Measurements from ENCODE around the gene DNAJC25. TPM values are rescaled to one million over a fixed set of nuclear protein-coding genes. Genes with fewer than 3 reads are reported as not detected.

The DNAJC25 gene
- 5.4 and 6.5 TPM in 2 replicates for total RNA-seq
- long read RNA-seq, partial matches to known transcripts, result 1 of 3 reads
- long read RNA-seq, other reads (novel, unspliced or antisense), result 1 of 3 reads

DNA sequence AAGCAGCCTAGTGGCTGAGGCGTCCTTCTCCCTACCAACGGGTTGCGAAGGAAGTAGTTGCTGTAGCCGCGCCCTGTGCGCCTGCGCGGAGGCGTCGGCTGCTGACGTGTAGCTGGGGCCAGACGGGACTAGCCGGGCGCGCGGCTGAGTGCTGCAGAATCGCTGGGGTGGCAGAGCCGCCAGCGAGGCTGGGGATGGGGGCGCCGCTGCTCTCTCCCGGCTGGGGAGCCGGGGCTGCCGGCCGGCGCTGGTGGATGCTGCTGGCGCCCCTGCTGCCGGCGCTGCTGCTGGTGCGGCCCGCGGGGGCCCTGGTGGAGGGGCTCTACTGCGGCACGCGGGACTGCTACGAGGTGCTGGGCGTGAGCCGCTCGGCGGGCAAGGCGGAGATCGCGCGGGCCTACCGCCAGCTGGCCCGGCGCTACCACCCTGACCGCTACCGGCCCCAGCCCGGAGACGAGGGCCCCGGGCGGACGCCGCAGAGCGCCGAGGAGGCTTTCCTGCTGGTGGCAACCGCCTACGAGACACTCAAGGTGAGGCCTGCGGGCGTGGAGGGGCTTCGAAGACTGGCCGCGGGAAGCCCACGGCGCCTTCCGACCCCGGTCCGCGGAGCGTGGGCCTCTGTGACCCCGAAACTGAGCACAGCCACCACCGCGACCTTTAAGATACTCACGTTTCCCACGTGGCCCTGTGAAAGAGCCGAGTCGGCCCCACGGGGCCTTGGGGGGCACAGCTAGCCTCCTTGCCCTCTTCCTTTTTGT lies at the start of gene DNAJC25:
Gene DNAJC25, plus strand, starts transcription at position 121 of the 758 bp plus-strand sequence. Its CDS starts 74 bp downstream, at position 195.
- DNase-seq (ENCODE audit: extremely low spot score, unreplicated experiment), result peak; percentile 99
- TF ChIP-seq CTCF (IDR thresholded peaks at IDR 0.05), result peak; percentile 1
- Mint-ChIP-seq H3K27ac (ENCODE audit: unreplicated experiment) (peak within 1 kb of the TSS; percentile 83), H3K4me3 (ENCODE audit: unreplicated experiment) (peak within 1 kb of the TSS; percentile 99), H3K4me1 (ENCODE audit: unreplicated experiment) (peaks cover 29% of the 10 kb centered on the region), H3K27me3 (ENCODE audit: unreplicated experiment) (no peaks in the 10 kb centered on the region), H3K36me3 (ENCODE audit: unreplicated experiment) (no peaks in the 10 kb centered on the region), H3K9me3 (ENCODE audit: unreplicated experiment) (no peaks in the 10 kb centered on the region)

DNA sequence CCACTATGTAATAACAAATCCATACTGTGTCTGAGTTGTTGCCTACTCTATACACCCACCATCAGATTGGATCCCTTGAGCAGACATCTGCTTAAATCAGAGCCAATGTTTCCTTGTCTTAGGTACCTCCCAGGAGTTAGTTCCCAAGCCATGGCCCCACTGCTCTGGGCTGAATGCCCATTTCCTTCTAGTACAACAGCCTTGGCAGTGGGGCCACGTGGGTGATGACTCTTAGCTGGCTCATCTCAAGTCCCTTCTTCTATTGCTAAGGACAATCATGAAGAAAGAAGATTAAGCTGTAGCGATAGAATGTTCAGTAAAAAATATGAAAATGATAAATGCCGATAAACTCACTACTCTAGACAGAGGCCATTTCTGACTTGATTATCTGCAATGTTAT lies 48.2 kb upstream of the DNAJC25 start:
- TF ChIP-seq CTCF (IDR thresholded peaks at IDR 0.05), result no peak
- H3K4me3 Mint-ChIP-seq (ENCODE audit: unreplicated experiment), result no peak overlapping the region
- DNase-seq (ENCODE audit: extremely low spot score, unreplicated experiment), result no peak
- H3K27me3 Mint-ChIP-seq (ENCODE audit: unreplicated experiment), result no peaks in the 10 kb centered on the region
- H3K36me3 Mint-ChIP-seq (ENCODE audit: unreplicated experiment), result peaks cover 23% of the 10 kb centered on the region
- no peaks in the 10 kb centered on the region for H3K9me3 Mint-ChIP-seq (ENCODE audit: unreplicated experiment)
- no peaks in the 10 kb centered on the region for H3K4me1 Mint-ChIP-seq (ENCODE audit: unreplicated experiment)
- no peak overlapping the region for H3K27ac Mint-ChIP-seq (ENCODE audit: unreplicated experiment)

- Mint-ChIP-seq H3K4me3 (ENCODE audit: unreplicated experiment) (no peak overlapping the region), H3K9me3 (ENCODE audit: unreplicated experiment) (no peaks in the 10 kb centered on the region), H3K27ac (ENCODE audit: unreplicated experiment) (no peak overlapping the region), H3K27me3 (ENCODE audit: unreplicated experiment) (no peaks in the 10 kb centered on the region), H3K36me3 (ENCODE audit: unreplicated experiment) (peaks cover 7% of the 10 kb centered on the region), H3K4me1 (ENCODE audit: unreplicated experiment) (no peaks in the 10 kb centered on the region)
- TF ChIP-seq CTCF (IDR thresholded peaks at IDR 0.05), result no peak
- DNase-seq (ENCODE audit: extremely low spot score, unreplicated experiment), result no peak
Observed at GRCh38 chr9:111586378-111586777, 44.8 kb upstream of the DNAJC25 start.

DNA sequence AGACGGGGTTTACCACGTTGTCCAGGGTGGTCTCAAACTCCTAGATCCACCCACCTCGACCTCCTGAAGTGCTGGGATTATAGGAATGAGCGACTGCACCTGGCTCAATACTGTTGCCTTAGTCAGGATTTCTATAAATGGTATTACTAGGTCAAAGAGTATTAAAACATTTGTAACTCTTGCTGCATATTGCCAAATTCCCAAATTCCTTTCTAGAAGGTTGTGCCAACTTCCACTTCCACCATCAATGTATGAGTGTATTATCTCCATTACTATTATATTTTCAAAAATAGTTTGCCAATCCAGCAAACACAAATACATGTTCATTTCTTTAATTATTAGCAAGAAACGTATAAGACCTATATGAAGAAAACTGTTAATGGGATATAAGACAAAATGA lies 42.3 kb upstream of the DNAJC25 start:
- peaks cover 15% of the 10 kb centered on the region for H3K36me3 Mint-ChIP-seq (ENCODE audit: unreplicated experiment)
- no peak for DNase-seq (ENCODE audit: extremely low spot score, unreplicated experiment)
- H3K9me3 Mint-ChIP-seq (ENCODE audit: unreplicated experiment), result no peaks in the 10 kb centered on the region
- H3K4me1 Mint-ChIP-seq (ENCODE audit: unreplicated experiment), result no peaks in the 10 kb centered on the region
- no peak for TF ChIP-seq CTCF (IDR thresholded peaks at IDR 0.05)
- no peak overlapping the region for H3K4me3 Mint-ChIP-seq (ENCODE audit: unreplicated experiment)
- H3K27ac Mint-ChIP-seq (ENCODE audit: unreplicated experiment), result no peak overlapping the region
- H3K27me3 Mint-ChIP-seq (ENCODE audit: unreplicated experiment), result no peaks in the 10 kb centered on the region

DNA sequence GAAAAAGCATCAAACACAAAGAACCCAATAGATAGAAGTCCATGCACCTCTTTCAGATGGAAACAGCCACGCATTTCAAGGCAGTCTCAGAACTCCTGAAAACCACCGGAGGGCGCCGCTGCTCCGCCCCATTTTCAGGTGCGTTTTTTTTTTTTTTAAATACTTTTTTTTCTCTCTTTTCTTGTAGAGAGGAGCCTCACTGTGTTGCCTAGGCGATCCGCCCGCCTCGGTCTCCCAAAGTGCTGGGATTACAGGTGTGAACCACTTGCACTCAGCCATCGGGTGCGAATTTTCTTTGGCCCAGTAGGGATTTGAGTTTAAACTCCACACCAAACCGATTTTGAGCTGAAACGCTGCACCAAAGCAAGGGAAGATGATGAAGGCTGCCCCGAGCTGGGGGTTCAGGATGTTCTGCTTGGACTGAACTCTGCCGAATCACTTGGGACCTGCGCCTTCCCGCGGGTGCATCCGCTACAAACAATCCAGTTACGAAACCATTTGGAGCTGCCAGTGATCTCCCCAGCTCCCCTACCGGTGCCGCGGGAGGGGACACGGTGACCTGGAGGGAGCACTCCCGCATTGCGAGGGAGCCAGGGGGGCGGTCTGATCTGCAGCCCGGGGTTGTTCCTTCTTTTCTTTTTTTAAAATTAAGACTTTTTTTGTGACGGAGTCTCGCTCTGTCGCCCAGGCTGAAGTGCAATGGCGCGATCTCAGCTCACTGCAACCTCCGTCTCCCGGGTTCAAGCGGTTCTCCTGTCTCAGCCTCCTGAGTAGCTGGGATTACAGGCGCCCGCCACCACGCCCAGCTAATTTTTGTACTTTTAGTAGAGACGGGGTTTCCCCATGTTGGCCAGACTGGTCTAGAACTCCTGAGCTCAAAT lies 33.0 kb upstream of the DNAJC25 start:
- peaks cover 13% of the 10 kb centered on the region for H3K36me3 Mint-ChIP-seq (ENCODE audit: unreplicated experiment)
- no peak for DNase-seq (ENCODE audit: extremely low spot score, unreplicated experiment)
- peaks cover 19% of the 10 kb centered on the region for H3K4me1 Mint-ChIP-seq (ENCODE audit: unreplicated experiment)
- H3K9me3 Mint-ChIP-seq (ENCODE audit: unreplicated experiment), result peaks cover 6% of the 10 kb centered on the region
- TF ChIP-seq CTCF (IDR thresholded peaks at IDR 0.05), result peak; percentile 66
- H3K27ac Mint-ChIP-seq (ENCODE audit: unreplicated experiment), result peak overlapping the region; percentile 57
- H3K27me3 Mint-ChIP-seq (ENCODE audit: unreplicated experiment), result no peaks in the 10 kb centered on the region
- H3K4me3 Mint-ChIP-seq (ENCODE audit: unreplicated experiment), result peak overlapping the region; percentile 92
